NB4 (cell line): ENCODE data around the gene CAMSAP1.
"Not testable (repeated sequence)": the region's sequence is repeated elsewhere in the genome, so short reads cannot be mapped to it uniquely, and the experiment has no call there.

Experiments used
- CTCF ChIP-seq: IDR thresholded peaks from one replicate; pipeline ENCODE4 v1.5.1; 2012; ENCODE audit warnings: low read depth, low read length
- POLR2A ChIP-seq: IDR thresholded peaks from 2 replicates; pipeline ENCODE4 v1.6.1; 2011; ENCODE audit warnings: mild to moderate bottlenecking; ENCODE audit not compliant: insufficient read length; ENCODE audit errors: extremely low read depth

GRCh38 chr9:135947105-135947504 lies 39.8 kb upstream of the CAMSAP1 start:
- not testable (repeated sequence) for TF ChIP-seq POLR2A, CTCF
